Measurements from ENCODE around the gene TCF4.
A peak's percentile ranks its signal among the peaks of the same experiment; 100 is the strongest.

TCF4 gene

DNA sequence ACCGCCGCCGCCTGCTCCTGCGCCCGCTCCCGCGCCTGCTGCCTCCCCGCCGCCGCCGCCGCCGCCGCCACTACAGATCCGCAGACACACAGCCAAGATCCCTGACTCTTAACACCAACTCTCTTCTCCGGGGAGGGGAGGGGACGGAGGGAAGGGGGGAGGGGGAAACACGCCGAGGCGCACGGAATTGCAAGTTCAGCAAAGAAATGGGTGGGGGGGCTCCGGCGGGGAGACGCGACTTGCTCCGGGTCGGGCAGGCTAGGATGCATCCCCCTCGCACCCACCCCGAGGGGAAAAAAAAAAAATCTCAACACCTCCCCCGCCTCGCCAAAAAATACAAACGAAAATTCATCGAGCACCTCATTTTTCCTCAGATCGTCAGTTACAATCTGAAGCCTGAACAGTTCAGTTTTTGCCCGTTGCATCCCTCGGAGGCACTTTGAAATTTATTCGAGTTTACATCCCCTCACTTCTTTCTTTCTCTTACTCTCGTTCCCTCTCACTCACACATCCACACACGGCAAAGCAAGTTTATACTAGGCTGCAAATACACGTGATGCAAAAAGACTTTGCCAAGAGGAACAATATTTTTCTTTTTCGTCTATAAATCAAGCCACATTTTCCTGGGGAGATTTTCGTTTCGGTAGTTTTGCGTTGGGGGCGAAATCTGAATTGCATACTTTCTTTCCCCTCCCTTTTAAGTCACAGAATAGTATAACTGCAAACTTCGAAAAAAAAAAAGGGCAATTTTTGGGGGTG is at the start of gene TCF4 (continued):
- TF ChIP-seq ZNF280D (tag by site-specific recombination; IDR thresholded peaks at IDR 0.05) (no peak), ZNF560 (tag by site-specific recombination; IDR thresholded peaks at IDR 0.05; ENCODE audit: borderline replicate concordance) (no peak), ZNF664 (tag by site-specific recombination; IDR thresholded peaks at IDR 0.05) (no peak), ZFP69B (tag by site-specific recombination; IDR thresholded peaks at IDR 0.05) (no peak), ZNF354C (tag by site-specific recombination; IDR thresholded peaks at IDR 0.05; ENCODE audit: borderline replicate concordance, low read depth) (no peak), ZBTB26 (tag by site-specific recombination; optimal IDR thresholded peaks at IDR 0.05) (no peak), GFI1B (tag by site-specific recombination; IDR thresholded peaks at IDR 0.05) (no peak), HOXD13 (CRISPR knock-in tag; IDR thresholded peaks at IDR 0.05; ENCODE audit: borderline replicate concordance) (no peak), ZNF133 (tag by site-specific recombination; IDR thresholded peaks at IDR 0.05) (no peak), ZNF292 (tag by site-specific recombination; IDR thresholded peaks at IDR 0.05; ENCODE audit: borderline replicate concordance, low read depth) (no peak), ZNF350 (tag by site-specific recombination; IDR thresholded peaks at IDR 0.05) (no peak), ZNF624 (tag by site-specific recombination; IDR thresholded peaks at IDR 0.05) (no peak), ZNF391 (tag by site-specific recombination; IDR thresholded peaks at IDR 0.05; ENCODE audit: borderline replicate concordance, low read depth) (no peak), ZNF626 (tag by site-specific recombination; IDR thresholded peaks at IDR 0.05) (no peak), ZBTB8A (tag by site-specific recombination; IDR thresholded peaks at IDR 0.05) (no peak), OVOL3 (tag by site-specific recombination; IDR thresholded peaks at IDR 0.05) (no peak), ZNF707 (tag by site-specific recombination; IDR thresholded peaks at IDR 0.05) (no peak), ZNF571 (tag by site-specific recombination; IDR thresholded peaks at IDR 0.05) (no peak), ZNF148 (tag by site-specific recombination; IDR thresholded peaks at IDR 0.05; ENCODE audit: borderline replicate concordance) (no peak), KLF10 (tag by site-specific recombination; IDR thresholded peaks at IDR 0.05) (no peak), ZEB2 (tag by site-specific recombination; IDR thresholded peaks at IDR 0.05) (no peak), SETDB1 (IDR thresholded peaks at IDR 0.05; ENCODE audit: insufficient read length, low read length) (no peak), PRDM6 (tag by site-specific recombination; IDR thresholded peaks at IDR 0.05) (peak; percentile 99), HIC1 (tag by site-specific recombination; IDR thresholded peaks at IDR 0.05) (no peak), ZNF416 (tag by site-specific recombination; IDR thresholded peaks at IDR 0.05) (no peak)
- TF ChIP-seq, protein P1, sequence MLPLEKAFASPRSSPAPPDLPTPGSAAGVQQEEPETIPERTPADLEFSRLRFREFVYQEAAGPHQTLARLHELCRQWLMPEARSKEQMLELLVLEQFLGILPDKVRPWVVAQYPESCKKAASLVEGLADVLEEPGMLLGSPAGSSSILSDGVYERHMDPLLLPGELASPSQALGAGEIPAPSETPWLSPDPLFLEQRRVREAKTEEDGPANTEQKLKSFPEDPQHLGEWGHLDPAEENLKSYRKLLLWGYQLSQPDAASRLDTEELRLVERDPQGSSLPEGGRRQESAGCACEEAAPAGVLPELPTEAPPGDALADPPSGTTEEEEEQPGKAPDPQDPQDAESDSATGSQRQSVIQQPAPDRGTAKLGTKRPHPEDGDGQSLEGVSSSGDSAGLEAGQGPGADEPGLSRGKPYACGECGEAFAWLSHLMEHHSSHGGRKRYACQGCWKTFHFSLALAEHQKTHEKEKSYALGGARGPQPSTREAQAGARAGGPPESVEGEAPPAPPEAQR (tag by site-specific recombination; IDR thresholded peaks at IDR 0.05) = no peak
